Hepatocyte (in vitro differentiated cells): ENCODE results near the gene SAP30BP.

Experiments used
- CTCF ChIP-seq: fragments of 200-600 bp; sonication (generic); IDR thresholded peaks from 2 replicates; pipeline ENCODE4 v1.5.1; 2016; ENCODE audit warnings: antibody characterized with exemption, mild to moderate bottlenecking; ENCODE audit not compliant: poor library complexity
- EZH2 ChIP-seq: fragments of 200-600 bp; sonication (generic); IDR thresholded peaks from 2 replicates; pipeline ENCODE4 v1.6.1; 2016; ENCODE audit warnings: antibody characterized with exemption, mild to moderate bottlenecking, borderline replicate concordance
- EZH2phosphoT487 ChIP-seq: fragments of 200-600 bp; sonication (generic); IDR thresholded peaks from one replicate; pipeline ENCODE4 v1.6.1; 2018; ENCODE audit warnings: antibody characterized with exemption, mild to moderate bottlenecking, low read depth, moderate library complexity; ENCODE audit not compliant: unreplicated experiment, severe bottlenecking

- no peak for TF ChIP-seq CTCF
- TF ChIP-seq EZH2phosphoT487 = no peak
- TF ChIP-seq EZH2 = no peak
Observed at GRCh38 chr17:75680431-75680830, 13.3 kb downstream of the SAP30BP start.
